Neural cell (in vitro differentiated cells): ENCODE results near the gene UBE2E3. TPM values are rescaled to one million over a fixed set of nuclear protein-coding genes. Genes with fewer than 3 reads are reported as not detected.

ENCODE experiments used
- H2AFZ ChIP-seq: fragments of 200-600, 300-800 bp; sonication (generic), shearing (Covaris generic); 2 replicates; pipeline ENCODE4 v1.6.0; 2014; ENCODE audit warnings: low read depth, mild to moderate bottlenecking, antibody characterized with exemption, low read length, moderate library complexity
- H3F3A ChIP-seq: fragments of 200-600 bp; shearing (Covaris generic); 2 replicates; pipeline ENCODE4 v1.6.1; 2016; ENCODE audit warnings: mild to moderate bottlenecking, moderate library complexity, mixed read lengths, antibody characterized with exemption, low read length; ENCODE audit not compliant: insufficient read depth, poor library complexity, severe bottlenecking
- H3K27ac ChIP-seq: fragments of 200-600, 300-800 bp; sonication (generic), shearing (Covaris generic); 2 replicates; pipeline ENCODE4 v1.5.1; 2014; ENCODE audit warnings: mild to moderate bottlenecking, low read length, moderate library complexity
- H3K27me3 ChIP-seq: fragments of 300-800, 200-600 bp; sonication (generic), shearing (Covaris generic); 2 replicates; pipeline ENCODE4 v1.6.0; 2014; ENCODE audit warnings: mild to moderate bottlenecking, low read depth, low read length, moderate library complexity; ENCODE audit not compliant: insufficient read depth
- H3K36me3 ChIP-seq: fragments of 300-800, 200-600 bp; sonication (generic), shearing (Covaris generic); 2 replicates; pipeline ENCODE4 v1.5.1; 2014; ENCODE audit warnings: mild to moderate bottlenecking, antibody characterized with exemption, low read length, moderate library complexity; ENCODE audit not compliant: insufficient read depth
- H3K4me2 ChIP-seq: fragments of 300-800, 200-600 bp; sonication (generic), shearing (Covaris generic); 2 replicates; pipeline ENCODE4 v1.6.0; 2014; ENCODE audit warnings: mild to moderate bottlenecking, low read length
- H3K4me3 ChIP-seq: fragments of 300-800, 200-600 bp; sonication (generic), shearing (Covaris generic); 2 replicates; pipeline ENCODE4 v1.5.1; 2014; ENCODE audit warnings: mild to moderate bottlenecking, low read length, moderate library complexity
- H3K79me2 ChIP-seq: fragments of 200-600 bp; shearing (Covaris generic); replicated peaks from 2 replicates; pipeline ENCODE4 v1.6.0; 2014; ENCODE audit warnings: mild to moderate bottlenecking, low read length, moderate library complexity; ENCODE audit not compliant: insufficient read depth
- H3K9ac ChIP-seq: fragments of 300-800, 200-600 bp; sonication (generic), shearing (Covaris generic); 2 replicates; pipeline ENCODE4 v1.6.1; 2016; ENCODE audit warnings: mild to moderate bottlenecking, low read length, mixed read lengths
- H3K9me2 ChIP-seq: fragments of 200-600 bp; shearing (Covaris generic); 2 replicates; pipeline ENCODE4 v1.6.1; 2016; ENCODE audit warnings: mild to moderate bottlenecking, low read length, mixed read lengths; ENCODE audit not compliant: insufficient read depth
- H3K9me3 ChIP-seq: fragments of 200-600, 300-800 bp; sonication (generic), shearing (Covaris generic); 2 replicates; pipeline ENCODE4 v1.6.1; 2016; ENCODE audit warnings: mild to moderate bottlenecking, mixed run types, low read length, moderate library complexity, mixed read lengths
- H4K20me1 ChIP-seq: fragments of 200-600 bp; shearing (Covaris generic); 2 replicates; pipeline ENCODE4 v1.6.1; 2016; ENCODE audit warnings: mild to moderate bottlenecking, mixed run types; ENCODE audit not compliant: insufficient read depth
- CTCF ChIP-seq: fragments of 450-650 bp; IDR thresholded peaks from 2 replicates; pipeline ENCODE4 v1.5.1; 2014; ENCODE audit warnings: antibody characterized with exemption, mild to moderate bottlenecking, moderate library complexity; ENCODE audit not compliant: poor library complexity, severe bottlenecking
- EP300 ChIP-seq: fragments of 450-650 bp; conservative IDR thresholded peaks from 2 replicates; pipeline ENCODE4 v1.6.1; 2014; ENCODE audit warnings: antibody characterized with exemption, mild to moderate bottlenecking, moderate library complexity; ENCODE audit not compliant: poor library complexity, severe bottlenecking
- EZH2 ChIP-seq: fragments of 200-600, 300-800 bp; shearing (Covaris generic), sonication (generic); IDR thresholded peaks from 2 replicates; pipeline ENCODE4 v1.6.1; 2014; ENCODE audit warnings: antibody characterized with exemption, low read length, borderline replicate concordance, mild to moderate bottlenecking; ENCODE audit not compliant: insufficient read depth, poor library complexity, severe bottlenecking
- MXI1 ChIP-seq: fragments of 450-650 bp; conservative IDR thresholded peaks from 2 replicates; pipeline ENCODE4 v1.6.1; 2014; ENCODE audit warnings: antibody characterized with exemption, mild to moderate bottlenecking; ENCODE audit not compliant: poor library complexity, severe bottlenecking
- POLR2AphosphoS5 ChIP-seq: IDR thresholded peaks from 2 replicates; pipeline ENCODE4 v1.6.1; 2012
- RAD21 ChIP-seq: fragments of 450-650 bp; conservative IDR thresholded peaks from 2 replicates; pipeline ENCODE4 v1.6.1; 2014; ENCODE audit warnings: antibody characterized with exemption, mild to moderate bottlenecking, moderate library complexity
- REST ChIP-seq: IDR thresholded peaks from 2 replicates; pipeline ENCODE4 v1.6.1; 2012; ENCODE audit warnings: borderline replicate concordance
- SMC3 ChIP-seq: fragments of 450-650 bp; conservative IDR thresholded peaks from 2 replicates; pipeline ENCODE4 v1.6.1; 2014; ENCODE audit warnings: antibody characterized with exemption, mild to moderate bottlenecking, moderate library complexity; ENCODE audit not compliant: poor library complexity
- TAF1 ChIP-seq: IDR thresholded peaks from 2 replicates; pipeline ENCODE4 v1.6.1; 2012; ENCODE audit warnings: low read depth
- polyA plus RNA-seq: library from polyadenylated mRNA; depleted of rRNA; stranded (reverse); fragments of >200 nt; gene quantifications from 2 replicates; pipeline ENCODE4 v1.2.3, GENCODE V29; 2014

The UBE2E3 gene
- polyA plus RNA-seq, 1 donor from 2014 or later = 337 TPM

- no peaks in the 10 kb centered on the region for H3K9me2 ChIP-seq
- H2AFZ ChIP-seq = no peak overlapping the region
- H3F3A ChIP-seq = no peaks in the 10 kb centered on the region
- no peak overlapping the region for H3K4me3 ChIP-seq
- no peak overlapping the region for H3K9ac ChIP-seq
- no peaks in the 10 kb centered on the region for H4K20me1 ChIP-seq
- TF ChIP-seq CTCF (no peak), EZH2 (no peak), REST (no peak), RAD21 (no peak), MXI1 (no peak), POLR2AphosphoS5 (no peak)
- no peaks in the 10 kb centered on the region for H3K27me3 ChIP-seq
- no peaks in the 10 kb centered on the region for H3K9me3 ChIP-seq
- H3K4me2 ChIP-seq = no peak overlapping the region
- no peak overlapping the region for H3K27ac ChIP-seq
- peaks cover 3% of the 10 kb centered on the region for H3K79me2 ChIP-seq
- H3K36me3 ChIP-seq = no peaks in the 10 kb centered on the region
Observed at GRCh38 chr2:181070119-181070835, 89.9 kb downstream of the UBE2E3 start.

GRCh38 chr2:181070836-181071200, 90.4 kb downstream of the UBE2E3 start:
- H3K9me3 ChIP-seq = no peaks in the 10 kb centered on the region
- H3K4me2 ChIP-seq = no peak overlapping the region
- H3K27me3 ChIP-seq = no peaks in the 10 kb centered on the region
- H2AFZ ChIP-seq = no peak overlapping the region
- H3K4me3 ChIP-seq = no peak overlapping the region
- H3K36me3 ChIP-seq = no peaks in the 10 kb centered on the region
- no peaks in the 10 kb centered on the region for H3K9me2 ChIP-seq
- H3K27ac ChIP-seq = no peak overlapping the region
- TF ChIP-seq EZH2 = no peak
- TF ChIP-seq REST = no peak
- no peak for TF ChIP-seq POLR2AphosphoS5
- no peak for TF ChIP-seq MXI1
- no peak for TF ChIP-seq EP300
- no peak for TF ChIP-seq SMC3
- TF ChIP-seq TAF1 = no peak
- TF ChIP-seq CTCF = no peak
- no peak for TF ChIP-seq RAD21
- no peaks in the 10 kb centered on the region for H3F3A ChIP-seq
- H3K9ac ChIP-seq = no peak overlapping the region
- H4K20me1 ChIP-seq = no peaks in the 10 kb centered on the region
- no peaks in the 10 kb centered on the region for H3K79me2 ChIP-seq
